ENCODE results near the gene TMTC1. TPM values are rescaled to one million over a fixed set of nuclear protein-coding genes. Genes with fewer than 3 reads are reported as not detected.

Gene TMTC1
- total and polyA plus RNA-seq, 7 donors, result 15.8 to 45.8 (median 30.4) TPM

GRCh38 chr12:29700761-29701481, 82.8 kb downstream of the TMTC1 start:
- 57 to 73% (median 57%) methylated on average over 6 of the region's 6 CpGs for WGBS, 3 donors
- Histone ChIP-seq H3K36me3 (ENCODE audit: insufficient read depth in 1 of 2, low read depth in 1 of 2) (peaks cover 4 to 20% of the 10 kb centered on the region in 2 donors), H3K27me3 (ENCODE audit: insufficient read depth in 3 of 3, low read length in 2 of 3) (no peaks in the 10 kb centered on the region), H3K9me3 (no peaks in the 10 kb centered on the region), H3K4me1 (peaks cover 8% of the 10 kb centered on the region), H3K27ac (no peak overlapping the region), H3K4me3 (no peak overlapping the region)
- ATAC-seq (no peak), DNase-seq (no peak)
- TF ChIP-seq CTCF (IDR thresholded peaks at IDR 0.05), result no peak
- intact Hi-C loops (cut with DNase I), result no loop called here

DNA sequence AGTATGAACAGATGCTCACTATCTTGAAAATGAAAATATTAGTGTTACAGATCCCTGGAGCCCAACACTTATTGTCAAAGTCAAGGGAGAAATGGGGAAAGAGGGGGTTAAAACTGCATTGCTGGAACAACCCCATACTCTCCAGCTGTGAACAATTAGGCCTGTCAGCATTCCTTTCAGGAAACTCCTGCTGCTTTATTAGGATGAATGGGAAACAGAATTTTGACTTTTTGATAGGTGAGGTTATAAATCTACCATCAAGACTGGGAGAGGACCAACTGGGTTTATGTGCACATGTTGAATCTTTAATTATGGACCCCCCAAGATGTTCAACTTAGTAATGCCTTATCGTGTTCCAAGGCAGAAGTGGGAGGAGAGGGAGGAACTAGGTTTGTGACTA, 85.0 kb downstream of the TMTC1 start:
- H3K4me3 ChIP-seq, result no peak overlapping the region
- H3K4me1 ChIP-seq, result no peaks in the 10 kb centered on the region
- H3K36me3 ChIP-seq (ENCODE audit: insufficient read depth in 1 of 2, low read depth in 1 of 2), result peaks cover 4% of the 10 kb centered on the region in 2 donors
- intact Hi-C loops (cut with DNase I), result no loop called here
- DNase-seq, result no peak
- H3K27ac ChIP-seq, result no peak overlapping the region
- WGBS, 3 donors, result 46 to 58% (median 46%) methylated on average over 1 of the region's 1 CpG
- no peak for TF ChIP-seq CTCF (IDR thresholded peaks at IDR 0.05)
- H3K27me3 ChIP-seq (ENCODE audit: insufficient read depth in 3 of 3, low read length in 2 of 3), result no peaks in the 10 kb centered on the region
- ATAC-seq, result no peak
- no peaks in the 10 kb centered on the region for H3K9me3 ChIP-seq

GRCh38 chr12:29695800-29696199, 87.9 kb downstream of the TMTC1 start:
- H3K36me3 ChIP-seq (ENCODE audit: insufficient read depth in 1 of 2, low read depth in 1 of 2), result peaks cover 0 to 4% of the 10 kb centered on the region in 2 donors
- no peaks in the 10 kb centered on the region for H3K27me3 ChIP-seq (ENCODE audit: insufficient read depth in 3 of 3, low read length in 2 of 3)
- H3K4me1 ChIP-seq, result no peaks in the 10 kb centered on the region
- TF ChIP-seq CTCF (IDR thresholded peaks at IDR 0.05), result no peak
- 46 to 74% (median 49%) methylated on average over 3 of the region's 3 CpGs for WGBS, 3 donors
- intact Hi-C loops (cut with DNase I), result no loop called here
- ATAC-seq (no peak), DNase-seq (no peak)
- H3K27ac ChIP-seq, result no peak overlapping the region
- no peaks in the 10 kb centered on the region for H3K9me3 ChIP-seq
- no peak overlapping the region for H3K4me3 ChIP-seq

DNA sequence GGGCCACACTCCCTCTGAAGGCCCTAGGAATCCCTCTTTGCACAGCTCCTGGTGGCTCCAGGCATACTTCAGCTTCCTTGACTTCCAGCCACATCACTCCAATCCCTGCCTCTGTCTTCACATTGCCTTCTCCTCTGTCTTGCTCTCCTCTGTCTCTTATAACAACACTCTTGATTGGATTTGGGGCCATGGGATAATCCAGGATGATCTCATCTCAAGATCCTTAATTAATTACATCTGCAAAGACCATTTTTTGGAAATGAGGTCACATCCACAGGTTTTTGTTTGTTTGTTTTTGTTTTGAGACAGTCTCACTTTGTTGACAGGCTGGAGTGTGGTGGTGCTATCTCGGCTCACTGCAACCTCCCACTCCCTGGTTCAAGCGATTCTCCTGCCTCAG, 88.7 kb downstream of the TMTC1 start:
- Histone ChIP-seq H3K36me3 (ENCODE audit: insufficient read depth in 1 of 2, low read depth in 1 of 2) (peaks cover 0 to 4% of the 10 kb centered on the region in 2 donors), H3K4me3 (no peak overlapping the region), H3K4me1 (no peaks in the 10 kb centered on the region), H3K27ac (no peak overlapping the region), H3K27me3 (ENCODE audit: insufficient read depth in 3 of 3, low read length in 2 of 3) (no peaks in the 10 kb centered on the region), H3K9me3 (no peaks in the 10 kb centered on the region)
- ATAC-seq, result no peak
- no peak for TF ChIP-seq CTCF (IDR thresholded peaks at IDR 0.05)
- DNase-seq, result no peak
- intact Hi-C loops (cut with DNase I), result no loop called here
- 84 to 97% (median 88%) methylated on average over 2 of the region's 2 CpGs for WGBS, 3 donors

- H3K9me3 ChIP-seq, result no peaks in the 10 kb centered on the region
- H3K27ac ChIP-seq, result no peak overlapping the region
- intact Hi-C loops (cut with DNase I), result no loop called here
- TF ChIP-seq CTCF (IDR thresholded peaks at IDR 0.05), result no peak
- DNase-seq, result no peak
- no peak for ATAC-seq
- H3K4me1 ChIP-seq, result no peaks in the 10 kb centered on the region
- no peaks in the 10 kb centered on the region for H3K27me3 ChIP-seq (ENCODE audit: insufficient read depth in 3 of 3, low read length in 2 of 3)
- 92 to 93% (median 92%) methylated on average over 5 of the region's 5 CpGs for WGBS, 3 donors
- peaks cover 0 to 4% of the 10 kb centered on the region in 2 donors for H3K36me3 ChIP-seq (ENCODE audit: insufficient read depth in 1 of 2, low read depth in 1 of 2)
- no peak overlapping the region for H3K4me3 ChIP-seq
Observed at GRCh38 chr12:29694002-29694401, 89.7 kb downstream of the TMTC1 start.

Data from psoas muscle (tissue), 8 donors.